ENCODE measurements around the gene TSSK3. TPM values are rescaled to one million over a fixed set of nuclear protein-coding genes. Genes with fewer than 3 reads are reported as not detected.
A peak's percentile ranks its signal among the peaks of the same experiment; 100 is the strongest.

The TSSK3 gene
- total and polyA plus RNA-seq, 9 of the 15 experiments (the other 6 are each of a cell fraction or from before 2014, with no cell fraction given): 0.27 to 2.8 (median 1.9) TPM

GRCh38 chr1:32350785-32351398 lies 11.4 kb upstream of the TSSK3 start (continued):
- TF ChIP-seq ZBTB12 (CRISPR knock-in tag; IDR thresholded peaks at IDR 0.05) (peak; percentile 41; the same call in 1 of the 2 replicates), USF2 (CRISPR knock-in tag; IDR thresholded peaks at IDR 0.05) (peak; percentile 21; the same call in 1 of the 2 replicates), MXD1 (CRISPR knock-in tag; IDR thresholded peaks at IDR 0.05; ENCODE audit: borderline replicate concordance, poor library complexity, severe bottlenecking) (peak; percentile 24), ZNF76 (CRISPR knock-in tag; IDR thresholded peaks at IDR 0.05; ENCODE audit: borderline replicate concordance) (peak; percentile 80; the same call in 1 of the 2 replicates), NONO (IDR thresholded peaks at IDR 0.05; ENCODE audit: low read depth in 2 of 2, low read length in 1 of 2) (0 out of 4 replicates have a peak, but pooled peaks of 1 of the 2 experiments have one; percentile 50), GATAD2A (IDR thresholded peaks at IDR 0.05) (peak; percentile 56; the same call in 1 of the 2 replicates), NR1H2 (CRISPR knock-in tag; IDR thresholded peaks at IDR 0.05) (0 out of 2 replicates have a peak, but pooled peaks have one; percentile 4), TRIM28 (IDR thresholded peaks at IDR 0.05) (0 out of 2 replicates have a peak, but pooled peaks have one; percentile 34), ATF4 (CRISPR knock-in tag; IDR thresholded peaks at IDR 0.05) (0 out of 2 replicates have a peak, but pooled peaks have one; percentile 36), BCL6 (CRISPR knock-in tag; IDR thresholded peaks at IDR 0.05) (0 out of 2 replicates have a peak, but pooled peaks have one; percentile 70), IRF9 (tag; IDR thresholded peaks at IDR 0.05) (peak; percentile 68), EP300 (IDR thresholded peaks at IDR 0.05; ENCODE audit: low read length) (no peak), PYGO2 (tag; IDR thresholded peaks at IDR 0.05) (peak; percentile 81), CBX2 (IDR thresholded peaks at IDR 0.05; ENCODE audit: insufficient read depth, low read length, poor library complexity, severe bottlenecking) (no peak), ZNF140 (CRISPR knock-in tag; IDR thresholded peaks at IDR 0.05) (0 out of 2 replicates have a peak, but pooled peaks have one; percentile 42), E2F6 (IDR thresholded peaks at IDR 0.05; ENCODE audit: borderline replicate concordance in 1 of 2, extremely low read depth in 1 of 2, insufficient read depth in 1 of 2, insufficient read length in 1 of 2, low read depth in 1 of 2, low read length in 1 of 2, poor library complexity in 1 of 2, severe bottlenecking in 1 of 2) (peak; percentile 99 to 100), ZBTB2 (IDR thresholded peaks at IDR 0.05) (no peak; the same call in 1 of the 2 replicates), ZNF41 (CRISPR knock-in tag; conservative IDR thresholded peaks at IDR 0.05) (0 out of 2 replicates have a peak, but pooled peaks have one; percentile 47), EP400 (IDR thresholded peaks at IDR 0.05) (peak; percentile 84)
